K562 (cell line): ENCODE results near the gene ZNF135. TPM values are rescaled to one million over a fixed set of nuclear protein-coding genes. Genes with fewer than 3 reads are reported as not detected.

Experiments
- ATAC-seq: fragments of 200-7000 bp; cut with Tn5 transposase; 3 replicates; pipeline ENCODE4 v1.9.1; 2020; ENCODE audit warnings: moderate library complexity
- BruUV-seq: library from RNA; stranded (reverse); fragments of 400-500 nt; replicated peaks from 2 replicates; lab custom pipeline; 2021; lab: Mats Ljungman, UMichigan
- CTCF ChIA-PET: fragments of 300-600 bp; formaldehyde crosslinking; extraction: SDS; loops from one replicate; lab custom pipeline; 2021; ENCODE audit warnings: low intra/inter-chr PET ratio; lab: Yijun Ruan, JAX
- POLR2A ChIA-PET: fragments of 300-600, 350-650 bp; sonication (Branson Sonifier 250); formaldehyde crosslinking; extraction: SDS; loops from one replicate; lab custom pipeline; 2021; ENCODE audit warnings: antibody characterized with exemption, inconsistent platforms; lab: Yijun Ruan, JAX
- DNase-seq, 4 experiments: peaks; one replicate each; pipeline versions ENCODE4 v3.0.0 to v3.0.0-alpha.2; 2011 to 2018; ENCODE audit warnings: low spot score in 3 of 4, mixed read lengths in 3 of 4; ENCODE audit errors: extremely low read depth in 1 of 4
- FAIRE-seq: peaks from 2 replicates; lab custom pipeline; 2011; peaks lifted over from hg19 to GRCh38; lab: Jason Lieb, UNC
- H2AFZ ChIP-seq: 2 replicates; pipeline ENCODE4 v1.6.0; 2011; ENCODE audit warnings: low read depth, low read length, control low read depth, inconsistent platforms
- H3K27ac ChIP-seq: fragments of 200-600 bp; 3 replicates; pipeline ENCODE4 v1.8.0; 2011; ENCODE audit warnings: low read depth, mild to moderate bottlenecking, control low read depth, inconsistent platforms, low read length, moderate library complexity, mixed read lengths; ENCODE audit errors: extremely low read depth
- H3K27me3 ChIP-seq, 2 experiments: fragments of 300-600 bp in 1 of 2; 2 replicates in 1 of 2; 3 replicates in 1 of 2; pipeline versions ENCODE4 v1.6.0 to v1.8.0; 2011; ENCODE audit warnings: inconsistent platforms in 2 of 2, low read length in 2 of 2, mild to moderate bottlenecking in 1 of 2, mixed read lengths in 1 of 2, moderate library complexity in 1 of 2; ENCODE audit not compliant: control insufficient read depth in 2 of 2, insufficient read depth in 2 of 2
- H3K36me3 ChIP-seq: fragments of 300-600 bp; 3 replicates; pipeline ENCODE4 v1.8.0; 2011; ENCODE audit warnings: mild to moderate bottlenecking, low read length, inconsistent platforms; ENCODE audit not compliant: control insufficient read depth, insufficient read depth
- H3K4me1 ChIP-seq, 2 experiments: fragments of 200-600 bp in 1 of 2; replicated peaks in 1 of 2; 2 replicates in 1 of 2; 3 replicates in 1 of 2; pipeline versions ENCODE4 v1.5.1 to v1.8.0; 2011; ENCODE audit warnings: inconsistent platforms in 2 of 2, low read length in 2 of 2, mild to moderate bottlenecking in 1 of 2, mixed read lengths in 1 of 2, moderate library complexity in 1 of 2; ENCODE audit not compliant: control insufficient read depth in 2 of 2, insufficient read depth in 2 of 2
- H3K4me2 ChIP-seq: 2 replicates; pipeline ENCODE4 v1.6.1; 2011; ENCODE audit warnings: low read length, control low read depth, inconsistent platforms, mixed read lengths; ENCODE audit not compliant: insufficient read depth
- H3K4me3 ChIP-seq: fragments of 200-600 bp; sonication (generic), shearing (Covaris generic); 2 replicates; pipeline ENCODE4 v1.5.1; 2016; ENCODE audit warnings: control low read depth, inconsistent platforms
- H3K79me2 ChIP-seq: fragments of 200-600 bp; 3 replicates; pipeline ENCODE4 v1.8.0; 2011; ENCODE audit warnings: low read length, inconsistent platforms; ENCODE audit not compliant: control insufficient read depth, insufficient read depth
- H3K9ac ChIP-seq, 2 experiments: 2 replicates each; pipeline versions ENCODE4 v1.6.0 to v1.6.1; 2011; ENCODE audit warnings: low read depth in 2 of 2, low read length in 2 of 2, control low read depth in 1 of 2, inconsistent platforms in 1 of 2, mild to moderate bottlenecking in 1 of 2, mixed read lengths in 1 of 2; ENCODE audit not compliant: insufficient read depth in 1 of 2
- H3K9me1 ChIP-seq: one replicate; pipeline ENCODE4 v1.6.0; 2011; ENCODE audit warnings: inconsistent platforms, mild to moderate bottlenecking, low read length, moderate library complexity; ENCODE audit not compliant: control insufficient read depth, insufficient read depth
- H3K9me3 ChIP-seq: replicated peaks from 2 replicates; pipeline ENCODE4 v1.5.1; 2011; ENCODE audit warnings: low read depth, low read length, inconsistent platforms; ENCODE audit not compliant: control insufficient read depth, insufficient read depth
- H4K20me1 ChIP-seq: replicated peaks from 2 replicates; pipeline ENCODE4 v1.6.1; 2011; ENCODE audit warnings: low read length, inconsistent platforms, mixed read lengths; ENCODE audit not compliant: control insufficient read depth, insufficient read depth
- BCL6 ChIP-seq: fragments of 250-450 bp; sonication (Bioruptor Pico); IDR thresholded peaks from 2 replicates; pipeline ENCODE4 v1.4.0; 2020
- CBFA2T3 ChIP-seq: fragments of 450-650 bp; IDR thresholded peaks from 2 replicates; pipeline ENCODE4 v1.6.1; 2017
- ETV5 ChIP-seq: sonication (generic); formaldehyde crosslinking; IDR thresholded peaks from 2 replicates; pipeline ENCODE4 v1.4.0; 2020; ENCODE audit warnings: low read depth, mild to moderate bottlenecking, missing genetic modification reagents
- MAZ ChIP-seq, 2 experiments: fragments of 450-650 bp in 1 of 2; sonication (generic) in 1 of 2; formaldehyde crosslinking; IDR thresholded peaks in 1 of 2; conservative IDR thresholded peaks in 1 of 2; 2 replicates each; pipeline versions ENCODE4 v1.4.0 to v1.5.0; 2020; ENCODE audit warnings: mild to moderate bottlenecking in 1 of 2, missing genetic modification reagents in 1 of 2
- POLR3A ChIP-seq: IDR thresholded peaks from 2 replicates; pipeline ENCODE4 v1.6.1; 2011; ENCODE audit warnings: borderline replicate concordance, mild to moderate bottlenecking, moderate library complexity; ENCODE audit not compliant: insufficient read length, insufficient read depth; ENCODE audit errors: extremely low read depth
- REST ChIP-seq, 2 experiments: fragments of 450-650 bp; formaldehyde crosslinking in 1 of 2; IDR thresholded peaks; 2 replicates each; pipeline versions ENCODE4 v1.4.0 to v1.6.1; 2014 to 2020; ENCODE audit warnings: mild to moderate bottlenecking in 2 of 2, borderline replicate concordance in 1 of 2, low read depth in 1 of 2
- TBP ChIP-seq: optimal IDR thresholded peaks from 2 replicates; pipeline ENCODE3; 2011; ENCODE audit warnings: low read depth, low read length, improper control_type of control experiment
- ZNF121 ChIP-seq: sonication (generic); formaldehyde crosslinking; conservative IDR thresholded peaks from 2 replicates; pipeline ENCODE4 v1.8.0; 2022; ENCODE audit warnings: missing genetic modification reagents
- WGBS: fragments of 100-300 bp; shearing (Covaris generic); methylation state at CpG from one replicate; pipeline ENCODE4 v1.1.6; 2016; ENCODE audit warnings: low coverage, mixed read lengths; ENCODE audit not compliant: insufficient coverage; ENCODE audit errors: missing lambda C conversion rate; 5-methylcytosine and 5-hydroxymethylcytosine counted together
- in situ Hi-C: fragments of 300-500 bp; cut with MboI; formaldehyde crosslinking; loops from 4 replicates; pipeline ENCODE4 v1.15.0; 2018; ENCODE audit warnings: inconsistent platforms, mixed read lengths
- intact Hi-C: fragments of 100-400 bp; cut with micrococcal nuclease; formaldehyde crosslinking; loops from 2 replicates; pipeline ENCODE4 v1.14.2; 2022
- polyA plus RNA-seq, 8 experiments: library from polyadenylated mRNA; depleted of rRNA in 4 of 8; stranded (reverse) in 5 of 8; unstranded in 3 of 8; fragments of >200 nt; fragmentation: Nextera tagmentation in 2 of 8; fragmentation: Illumina TruSeq in 1 of 8; extraction: Ambion mirVana in 2 of 8; extraction: Trizol in 1 of 8; gene quantifications; 2 replicates each; pipeline versions ENCODE4 v1.2.1 to v1.2.3, GENCODE V29; 2011 to 2014; ENCODE audit warnings: inconsistent platforms in 1 of 8, missing spikeins in 1 of 8
- total RNA-seq, 7 experiments: library from RNA; depleted of rRNA in 6 of 7; stranded (reverse); fragments of >200 nt in 6 of 7; fragmentation: Illumina TruSeq in 2 of 7; extraction: Trizol in 2 of 7; gene quantifications; 2 replicates each; pipeline versions ENCODE4 v1.2.1 to v1.2.3, GENCODE V29; 2011 to 2021; ENCODE audit warnings: low replicate concordance in 1 of 7
- TF ChIP-seq, protein P1 (sequence below), 3 experiments: IDR thresholded peaks in 2 of 3; conservative IDR thresholded peaks in 1 of 3; 2 replicates each; pipeline ENCODE4 v1.5.1; 2011 to 2012; ENCODE audit warnings: low read length in 3 of 3, mild to moderate bottlenecking in 3 of 3, control low read depth in 2 of 3, improper control_type of control experiment in 1 of 3, inconsistent platforms in 1 of 3, low read depth in 1 of 3, mixed read lengths in 1 of 3, moderate library complexity in 1 of 3; ENCODE audit not compliant: insufficient read depth in 2 of 3

Gene ZNF135
- total and polyA plus RNA-seq, 9 of the 15 experiments (the other 6 are each of a cell fraction or from before 2014, with no cell fraction given), result not detected

- Histone ChIP-seq H3K79me2 (no peaks in the 10 kb centered on the region), H3K27me3 (no peaks in the 10 kb centered on the region), H3K4me2 (no peak overlapping the region), H3K36me3 (no peaks in the 10 kb centered on the region), H3K9me1 (no peaks in the 10 kb centered on the region), H4K20me1 (no peaks in the 10 kb centered on the region), H3K9me3 (no peaks in the 10 kb centered on the region; the same call in 1 of the 2 replicates), H3K4me1 (peaks cover 0 to 7% of the 10 kb centered on the region in 2 experiments; a peak in 1 of 5 replicates), H3K9ac (no peak overlapping the region), H3K4me3 (no peak overlapping the region), H2AFZ (no peak overlapping the region), H3K27ac (no peak overlapping the region)
- intact Hi-C loops (no loop called here), in situ Hi-C loops (no loop called here)
- no TSS peak for BruUV-seq
- 0% methylated on average over 37 of the region's 69 CpGs for WGBS
- ChIA-PET POLR2A (no interaction called here), CTCF (no interaction called here)
- ATAC-seq, result no peak
- DNase-seq, result no peak
- FAIRE-seq, result no peak
- TF ChIP-seq TBP (no peak), MAZ (CRISPR knock-in tag; conservative IDR thresholded peaks at IDR 0.05 in 1 of 2, IDR thresholded peaks at IDR 0.05 in 1 of 2) (no peak), ZNF121 (no peak), POLR3A (no peak), CBFA2T3 (no peak), ETV5 (no peak), BCL6 (no peak), REST (IDR thresholded peaks at IDR 0.05; ENCODE audit: borderline replicate concordance) (no peak), REST (CRISPR knock-in tag; IDR thresholded peaks at IDR 0.05; ENCODE audit: low read depth) (no peak)
- TF ChIP-seq, protein P1, sequence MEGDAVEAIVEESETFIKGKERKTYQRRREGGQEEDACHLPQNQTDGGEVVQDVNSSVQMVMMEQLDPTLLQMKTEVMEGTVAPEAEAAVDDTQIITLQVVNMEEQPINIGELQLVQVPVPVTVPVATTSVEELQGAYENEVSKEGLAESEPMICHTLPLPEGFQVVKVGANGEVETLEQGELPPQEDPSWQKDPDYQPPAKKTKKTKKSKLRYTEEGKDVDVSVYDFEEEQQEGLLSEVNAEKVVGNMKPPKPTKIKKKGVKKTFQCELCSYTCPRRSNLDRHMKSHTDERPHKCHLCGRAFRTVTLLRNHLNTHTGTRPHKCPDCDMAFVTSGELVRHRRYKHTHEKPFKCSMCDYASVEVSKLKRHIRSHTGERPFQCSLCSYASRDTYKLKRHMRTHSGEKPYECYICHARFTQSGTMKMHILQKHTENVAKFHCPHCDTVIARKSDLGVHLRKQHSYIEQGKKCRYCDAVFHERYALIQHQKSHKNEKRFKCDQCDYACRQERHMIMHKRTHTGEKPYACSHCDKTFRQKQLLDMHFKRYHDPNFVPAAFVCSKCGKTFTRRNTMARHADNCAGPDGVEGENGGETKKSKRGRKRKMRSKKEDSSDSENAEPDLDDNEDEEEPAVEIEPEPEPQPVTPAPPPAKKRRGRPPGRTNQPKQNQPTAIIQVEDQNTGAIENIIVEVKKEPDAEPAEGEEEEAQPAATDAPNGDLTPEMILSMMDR (IDR thresholded peaks at IDR 0.05 in 2 of 3, conservative IDR thresholded peaks at IDR 0.05 in 1 of 3; ENCODE audit: insufficient read depth in 2 of 3, low read depth in 1 of 3, low read length in 3 of 3), result no peak
Measured at GRCh38 chr19:58084596-58085347, 25.7 kb downstream of the ZNF135 start.
